Measurements from ENCODE around the gene BRD4.

DNA sequence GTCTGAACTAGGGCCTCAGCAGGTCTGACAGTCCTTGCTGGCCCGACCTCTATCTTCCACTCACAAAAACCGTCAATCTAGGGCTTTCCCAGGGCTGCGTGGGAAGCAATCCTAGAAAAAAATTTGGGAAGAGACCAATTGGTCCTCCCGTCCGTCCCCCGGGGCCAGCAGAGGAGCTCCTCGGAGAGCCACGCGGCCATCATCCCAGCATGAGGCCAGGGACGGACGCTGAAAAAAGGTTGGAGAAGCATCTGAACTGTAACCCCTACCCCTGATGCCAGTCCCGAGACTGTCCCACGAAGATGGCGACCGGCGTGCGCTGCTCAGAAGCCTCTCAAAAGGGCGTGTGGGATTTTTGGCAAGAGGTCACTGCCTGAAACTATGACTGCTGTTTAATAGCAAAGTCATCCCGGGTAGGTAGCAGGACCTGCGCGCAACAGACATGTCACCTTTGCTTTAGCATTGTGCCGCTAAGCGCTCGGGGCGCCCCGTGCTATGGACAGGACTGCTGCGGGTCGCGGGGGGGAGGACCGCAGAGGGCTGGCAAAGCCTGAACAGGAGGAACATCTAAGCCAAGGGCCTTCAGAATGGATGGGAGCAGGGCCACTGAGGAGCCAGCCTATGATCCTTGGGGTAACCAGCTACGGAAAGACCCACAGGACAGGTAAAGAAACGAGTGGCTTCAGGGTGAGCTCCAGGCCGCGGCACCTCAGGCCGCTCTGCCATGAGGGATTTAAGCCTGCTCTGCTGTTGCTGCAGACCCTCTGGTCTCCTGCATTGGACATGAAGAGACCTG is 36.7 kb upstream of the BRD4 start:
- no peak for TF ChIP-seq POLR2A (IDR thresholded peaks at IDR 0.05)
- TF ChIP-seq, protein P1, sequence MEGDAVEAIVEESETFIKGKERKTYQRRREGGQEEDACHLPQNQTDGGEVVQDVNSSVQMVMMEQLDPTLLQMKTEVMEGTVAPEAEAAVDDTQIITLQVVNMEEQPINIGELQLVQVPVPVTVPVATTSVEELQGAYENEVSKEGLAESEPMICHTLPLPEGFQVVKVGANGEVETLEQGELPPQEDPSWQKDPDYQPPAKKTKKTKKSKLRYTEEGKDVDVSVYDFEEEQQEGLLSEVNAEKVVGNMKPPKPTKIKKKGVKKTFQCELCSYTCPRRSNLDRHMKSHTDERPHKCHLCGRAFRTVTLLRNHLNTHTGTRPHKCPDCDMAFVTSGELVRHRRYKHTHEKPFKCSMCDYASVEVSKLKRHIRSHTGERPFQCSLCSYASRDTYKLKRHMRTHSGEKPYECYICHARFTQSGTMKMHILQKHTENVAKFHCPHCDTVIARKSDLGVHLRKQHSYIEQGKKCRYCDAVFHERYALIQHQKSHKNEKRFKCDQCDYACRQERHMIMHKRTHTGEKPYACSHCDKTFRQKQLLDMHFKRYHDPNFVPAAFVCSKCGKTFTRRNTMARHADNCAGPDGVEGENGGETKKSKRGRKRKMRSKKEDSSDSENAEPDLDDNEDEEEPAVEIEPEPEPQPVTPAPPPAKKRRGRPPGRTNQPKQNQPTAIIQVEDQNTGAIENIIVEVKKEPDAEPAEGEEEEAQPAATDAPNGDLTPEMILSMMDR (IDR thresholded peaks at IDR 0.05) = no peak

Measured in tibial nerve (tissue), 3 donors.